HG03139 (cell line): ENCODE data around the gene XKR8.
A peak's percentile ranks its signal among the peaks of the same experiment; 100 is the strongest.

Experiments
- ATAC-seq: cut with Tn5 transposase; IDR thresholded peaks from one replicate; pipeline ENCODE4 v1.9.1; 2021; ENCODE audit not compliant: unreplicated experiment

The XKR8 gene, protein sequence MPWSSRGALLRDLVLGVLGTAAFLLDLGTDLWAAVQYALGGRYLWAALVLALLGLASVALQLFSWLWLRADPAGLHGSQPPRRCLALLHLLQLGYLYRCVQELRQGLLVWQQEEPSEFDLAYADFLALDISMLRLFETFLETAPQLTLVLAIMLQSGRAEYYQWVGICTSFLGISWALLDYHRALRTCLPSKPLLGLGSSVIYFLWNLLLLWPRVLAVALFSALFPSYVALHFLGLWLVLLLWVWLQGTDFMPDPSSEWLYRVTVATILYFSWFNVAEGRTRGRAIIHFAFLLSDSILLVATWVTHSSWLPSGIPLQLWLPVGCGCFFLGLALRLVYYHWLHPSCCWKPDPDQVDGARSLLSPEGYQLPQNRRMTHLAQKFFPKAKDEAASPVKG

DNA sequence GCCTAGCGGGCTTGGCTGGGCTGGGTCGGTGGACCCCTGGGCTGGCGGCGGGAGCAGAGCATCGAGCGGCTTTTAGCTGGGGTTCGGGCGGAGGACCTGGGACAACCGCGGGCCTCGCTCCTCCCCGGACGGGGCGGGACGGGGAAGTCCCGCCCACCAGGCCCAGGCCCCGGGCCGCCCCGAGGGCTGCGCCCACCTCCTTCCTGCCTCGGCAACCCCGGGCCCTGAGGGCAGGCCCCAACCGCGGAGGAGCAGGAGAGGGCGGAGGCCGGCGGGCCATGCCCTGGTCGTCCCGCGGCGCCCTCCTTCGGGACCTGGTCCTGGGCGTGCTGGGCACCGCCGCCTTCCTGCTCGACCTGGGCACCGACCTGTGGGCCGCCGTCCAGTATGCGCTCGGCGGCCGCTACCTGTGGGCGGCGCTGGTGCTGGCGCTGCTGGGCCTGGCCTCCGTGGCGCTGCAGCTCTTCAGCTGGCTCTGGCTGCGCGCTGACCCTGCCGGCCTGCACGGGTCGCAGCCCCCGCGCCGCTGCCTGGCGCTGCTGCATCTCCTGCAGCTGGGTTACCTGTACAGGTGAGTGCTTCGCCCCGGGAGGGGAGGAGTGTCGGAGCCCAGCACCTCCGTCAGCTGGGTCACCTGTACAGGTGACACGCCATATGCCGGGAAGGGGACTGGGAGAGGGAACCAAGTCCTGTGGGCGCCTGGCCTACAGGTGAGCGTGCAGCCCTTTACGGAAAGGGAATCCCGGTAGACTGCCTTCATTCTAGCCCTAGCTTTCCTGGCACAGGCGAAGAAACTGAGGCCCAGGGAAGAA is at the start of gene XKR8:
XKR8 (plus strand) TSS at position 182 of the 812 bp plus-strand sequence; CDS start at position 279, 97 bp downstream.
- ATAC-seq: peak; percentile 80

DNA sequence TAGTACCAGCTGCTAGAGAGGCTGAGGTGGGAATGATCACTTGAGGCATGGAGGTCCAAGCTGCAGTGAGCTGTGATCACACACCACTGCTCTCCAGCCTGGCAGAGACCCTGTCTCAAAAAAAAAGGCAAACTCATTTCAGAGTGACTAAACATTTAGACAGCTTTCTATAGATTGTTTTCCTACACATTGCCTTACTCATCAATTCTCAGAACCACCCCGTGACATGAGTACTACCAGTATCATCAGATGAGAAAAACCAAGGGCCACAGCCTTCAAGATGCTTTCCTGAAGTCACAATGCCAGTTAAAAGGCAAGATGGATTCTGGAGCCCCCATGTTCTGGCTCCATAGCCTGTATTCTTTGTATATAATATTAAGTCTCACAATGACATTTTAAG is 47.3 kb upstream of the XKR8 start:
- ATAC-seq: no peak

DNA sequence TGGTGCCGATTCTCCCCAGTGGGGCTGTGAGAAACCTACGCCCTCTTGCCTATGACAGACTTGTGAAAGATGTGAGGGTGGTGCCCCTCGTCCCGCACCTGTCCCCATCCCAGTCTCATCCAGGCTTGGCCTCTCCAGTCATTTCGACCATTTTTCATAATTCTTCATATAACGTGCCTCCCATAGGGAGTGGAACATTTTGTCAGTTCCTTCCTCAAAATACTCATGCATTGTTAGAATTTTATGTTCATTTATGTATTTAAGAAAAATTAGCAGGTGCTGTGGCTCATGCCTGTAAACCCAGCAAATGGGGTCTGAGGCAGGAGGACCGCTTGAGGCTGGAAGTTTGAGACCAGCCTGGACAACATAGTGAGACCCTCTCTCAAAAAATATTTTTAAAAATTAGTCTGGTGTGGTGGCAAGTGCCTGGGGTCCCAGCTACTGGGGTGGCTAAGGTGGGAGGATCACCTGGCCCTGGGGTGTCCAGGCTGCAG is 44.6 kb upstream of the XKR8 start:
- ATAC-seq: no peak

DNA sequence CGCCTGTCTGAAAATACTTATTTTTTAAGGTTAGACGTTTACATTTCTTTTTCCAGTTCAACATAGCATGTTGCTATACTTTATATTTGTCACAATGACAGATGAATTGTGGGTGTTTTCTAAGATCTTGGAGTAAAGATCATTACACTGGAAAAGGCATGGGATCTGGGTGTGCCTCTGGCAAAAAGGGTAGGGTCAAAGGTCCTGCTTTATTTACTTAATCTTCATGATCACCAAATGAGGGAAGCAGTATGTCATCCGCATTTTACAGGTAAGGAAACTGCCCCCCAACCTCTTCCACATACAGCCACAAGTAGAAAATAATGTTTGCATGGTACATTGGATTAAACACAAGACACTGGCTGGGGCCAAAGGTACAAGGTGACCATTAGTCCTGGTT is 37.5 kb upstream of the XKR8 start:
- no peak for ATAC-seq

DNA sequence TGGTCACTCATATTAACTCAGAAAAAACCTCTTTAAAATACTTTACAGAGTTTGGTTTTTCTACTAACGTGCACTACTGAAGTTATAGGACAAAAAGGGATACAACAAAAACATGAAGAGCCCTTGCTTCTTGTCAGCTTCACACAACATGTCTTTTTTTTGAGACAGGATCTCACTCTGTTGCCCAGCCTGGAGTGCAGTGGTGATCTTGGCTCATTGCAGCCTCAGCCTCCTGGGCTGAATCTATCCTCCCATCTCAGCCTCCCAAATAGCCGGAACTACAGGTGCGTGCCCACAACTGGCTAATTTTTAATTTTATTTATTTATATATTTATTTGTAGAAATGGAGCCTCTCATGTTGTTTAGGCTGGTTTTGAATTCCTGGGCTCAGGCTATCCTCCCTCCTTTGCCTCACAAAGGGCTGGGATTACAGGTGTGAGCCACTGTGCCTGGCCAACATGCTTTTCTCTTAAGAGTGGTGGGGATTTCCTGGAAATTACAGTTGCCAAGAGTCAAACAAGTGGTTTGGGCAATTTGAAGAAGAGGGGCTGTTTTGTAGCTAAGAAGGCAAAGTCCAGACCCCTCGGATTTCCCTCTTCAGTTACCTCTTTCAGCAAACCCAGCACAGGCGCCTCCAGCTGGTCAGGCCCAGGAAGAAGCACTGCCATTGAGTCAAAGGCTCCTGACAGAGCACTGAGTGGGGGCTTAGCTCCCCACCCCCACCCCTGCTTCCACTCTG is 31.4 kb upstream of the XKR8 start:
- no peak for ATAC-seq

DNA sequence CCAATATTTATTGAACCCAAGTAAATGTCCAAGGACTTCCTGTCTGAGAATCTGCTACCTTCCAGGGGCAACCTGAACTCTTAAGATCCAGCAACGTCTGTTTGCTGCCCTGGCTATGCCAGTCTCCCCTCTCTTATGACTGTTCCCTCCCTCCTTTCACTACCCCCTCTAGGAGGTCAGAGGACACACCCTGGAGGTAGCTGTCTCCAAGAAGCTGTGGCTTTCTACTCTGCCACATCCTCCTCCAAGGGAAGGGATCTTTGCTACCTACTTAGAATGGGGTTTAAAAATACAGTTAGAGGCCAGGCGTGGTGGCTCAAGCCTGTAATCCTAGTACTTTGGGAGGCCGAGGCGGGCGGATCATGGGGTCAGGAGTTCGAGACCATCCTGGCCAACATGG is 28.6 kb upstream of the XKR8 start:
- ATAC-seq: no peak

DNA sequence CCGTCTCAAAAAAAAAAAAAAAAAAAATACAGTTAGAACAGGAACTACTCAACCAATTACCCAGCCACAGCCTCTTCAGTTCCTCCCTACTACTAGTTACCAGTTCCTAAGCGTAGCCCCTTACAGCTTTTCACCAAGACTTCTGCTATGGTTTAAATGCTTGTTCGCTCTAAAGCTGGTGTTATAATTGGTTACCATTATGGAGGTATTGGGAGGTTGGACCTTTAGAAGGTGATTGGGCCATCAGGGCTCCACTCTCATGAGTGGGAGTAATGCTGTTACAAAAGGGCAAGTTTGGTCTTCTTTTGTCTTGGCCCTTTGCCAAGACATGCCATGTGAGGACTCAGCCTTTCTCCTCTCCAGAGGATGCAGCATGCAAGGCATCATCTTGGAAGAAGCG is 28.0 kb upstream of the XKR8 start:
- ATAC-seq: no peak

DNA sequence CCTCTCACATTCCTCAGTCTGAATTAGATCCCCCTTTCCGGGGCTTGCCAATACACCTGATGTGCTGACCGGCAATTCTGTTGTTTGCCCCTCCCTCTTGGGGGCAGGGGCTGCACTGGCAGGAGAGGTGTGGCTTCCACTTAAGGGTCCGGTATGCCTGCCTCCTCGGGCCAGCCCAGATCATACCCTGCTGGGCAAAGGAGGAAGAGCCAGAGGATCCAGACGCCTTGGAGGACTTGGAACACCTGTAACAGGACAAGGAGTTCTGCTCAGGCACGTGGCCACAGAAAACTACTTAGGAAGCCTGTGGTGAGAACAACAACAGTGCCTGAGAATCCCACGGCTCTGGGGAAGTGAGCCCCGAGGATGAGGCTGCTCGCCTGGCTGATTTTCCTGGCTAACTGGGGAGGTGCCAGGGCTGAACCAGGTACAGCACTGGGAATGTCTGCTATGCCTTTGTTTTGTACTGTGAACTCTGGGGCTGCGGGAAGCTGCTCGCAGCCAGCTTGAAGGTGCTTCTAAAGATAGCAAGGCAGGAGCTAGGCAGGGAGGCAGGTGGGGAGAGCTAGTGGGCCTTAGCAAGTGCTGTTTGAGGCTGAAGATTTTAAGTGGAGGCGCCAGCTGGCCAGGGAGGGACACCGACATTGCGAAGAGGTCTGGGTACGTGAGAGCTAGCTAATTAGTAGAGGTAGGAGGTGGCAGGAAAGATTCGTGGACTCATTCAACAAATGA is 24.8 kb upstream of the XKR8 start, which contains the start of gene SMPDL3B:
SMPDL3B (plus strand) TSS at position 183 of the 732 bp plus-strand sequence; CDS start at position 367, 184 bp downstream.
- no peak for ATAC-seq

DNA sequence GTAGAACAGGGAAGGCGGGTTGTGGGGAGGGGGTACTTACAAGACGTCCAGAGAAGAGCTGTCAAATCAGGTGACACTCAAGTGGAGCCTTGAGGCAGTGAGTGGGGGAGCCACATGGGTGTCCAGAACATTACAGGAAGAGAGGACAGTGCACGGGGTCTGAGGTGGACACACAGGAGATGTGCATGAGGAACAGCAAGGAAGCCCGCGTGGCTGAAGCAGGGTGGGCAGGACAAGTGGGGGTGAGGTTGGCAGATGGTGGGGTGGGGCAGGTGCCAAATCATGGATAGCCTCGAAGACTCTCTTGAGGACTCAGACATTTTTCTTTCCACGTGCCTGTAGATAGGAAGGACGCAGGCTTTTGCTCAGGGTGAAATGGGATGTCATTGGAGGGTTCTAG is 24.1 kb upstream of the XKR8 start:
- ATAC-seq: no peak

DNA sequence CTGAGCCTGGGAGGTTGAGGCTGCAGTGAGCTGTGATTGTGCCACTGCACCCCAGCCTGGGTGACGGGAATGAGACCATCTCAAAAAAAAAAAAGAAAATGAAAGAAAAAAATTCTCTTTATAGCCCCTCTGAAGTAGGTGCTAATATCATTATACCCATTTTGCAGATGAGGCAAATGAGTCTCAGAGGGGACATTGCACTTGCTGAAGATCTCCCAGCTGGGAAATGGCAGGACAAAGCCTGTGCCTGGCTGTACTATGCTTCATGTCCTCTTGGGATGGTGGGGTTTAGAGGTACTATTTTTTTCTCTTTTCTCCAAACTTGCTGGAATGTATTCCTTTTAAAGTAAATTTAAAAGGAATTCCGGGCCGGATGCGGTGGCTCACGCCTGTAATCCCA is 23.4 kb upstream of the XKR8 start:
- no peak for ATAC-seq

DNA sequence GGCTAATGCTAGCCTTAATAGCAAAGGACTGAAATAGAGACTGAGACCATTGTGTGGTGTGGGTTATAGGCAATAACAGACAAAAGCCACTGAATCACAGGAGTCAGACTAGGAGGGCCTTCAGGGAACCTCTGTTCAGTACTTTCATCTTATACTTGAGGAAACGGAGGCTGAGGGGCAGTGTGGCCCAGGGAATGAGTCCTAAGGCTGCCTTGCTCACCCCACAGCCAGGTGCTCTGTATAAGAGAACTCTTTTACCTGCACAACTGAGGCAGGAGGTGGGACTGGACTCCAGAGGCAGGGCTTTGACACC is 22.3 kb upstream of the XKR8 start:
- ATAC-seq: no peak

DNA sequence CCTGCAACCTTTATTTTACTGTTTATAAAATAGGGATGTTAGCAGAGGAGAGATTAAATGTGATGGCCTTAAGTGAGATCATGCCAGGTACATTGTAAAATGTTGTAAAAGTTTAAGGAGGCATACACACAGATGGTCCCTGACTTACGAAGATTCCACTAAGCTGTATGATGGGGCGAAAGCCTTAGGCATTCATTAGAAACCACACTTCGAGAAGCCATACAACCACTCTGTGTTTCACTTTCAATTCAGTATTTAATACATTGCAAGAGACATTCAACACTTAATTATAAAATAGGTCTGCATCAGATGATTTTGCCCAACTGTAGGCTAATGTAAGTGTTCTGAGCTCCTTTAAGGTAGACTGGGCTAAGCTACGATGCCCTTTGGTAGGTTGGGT is 21.3 kb upstream of the XKR8 start:
- ATAC-seq: no peak

DNA sequence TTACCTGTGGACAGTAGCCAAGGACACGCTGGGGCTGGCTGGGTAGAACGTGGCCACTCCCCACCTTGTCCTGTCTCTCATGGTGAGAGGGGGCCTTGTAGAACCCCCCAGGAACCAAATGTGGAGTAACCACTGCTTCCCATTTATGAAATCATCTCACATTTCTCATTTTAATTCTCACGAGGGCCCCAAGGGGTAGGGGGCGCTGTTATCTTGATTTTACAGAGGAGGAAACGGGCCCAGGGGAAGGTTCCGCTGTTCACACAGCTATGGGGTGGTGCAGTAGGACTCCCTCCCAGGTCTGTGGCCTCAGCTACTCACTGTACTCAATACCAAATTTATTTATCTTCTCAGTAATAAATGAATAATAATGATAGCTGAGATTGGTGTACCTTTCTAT is 19.5 kb upstream of the XKR8 start:
- no peak for ATAC-seq

DNA sequence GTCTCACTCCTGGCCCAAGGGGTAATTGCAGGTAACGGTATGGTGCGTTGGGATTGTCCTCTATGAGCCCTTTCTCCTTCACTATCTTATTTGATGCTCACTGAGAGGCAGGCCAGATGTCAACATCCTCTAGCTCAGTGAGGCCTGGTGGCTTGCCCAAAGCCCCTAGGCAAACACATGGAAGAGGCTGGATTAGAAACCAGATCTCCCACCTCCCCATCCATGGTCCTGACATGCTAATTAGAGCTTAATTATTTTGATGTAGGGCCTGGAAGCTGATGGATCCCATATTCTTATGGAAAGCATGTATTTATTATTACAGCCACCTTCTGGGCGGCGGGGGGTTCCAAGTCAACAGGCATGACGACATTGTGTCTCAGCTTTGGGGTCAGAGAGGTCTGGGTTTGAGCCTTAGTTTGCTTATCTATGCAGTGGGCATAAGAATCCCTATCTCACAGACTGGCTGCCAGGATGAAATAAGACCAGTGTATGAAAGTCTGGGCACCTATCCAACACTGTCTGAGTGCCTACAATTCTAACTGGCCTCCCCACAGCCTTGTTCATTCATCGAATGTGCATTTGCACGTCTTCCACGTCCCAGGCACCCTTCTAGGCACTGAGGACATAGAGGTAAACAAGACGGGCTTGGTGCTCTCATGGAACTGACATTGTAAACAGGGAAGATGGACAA is 18.8 kb upstream of the XKR8 start:
- no peak for ATAC-seq

DNA sequence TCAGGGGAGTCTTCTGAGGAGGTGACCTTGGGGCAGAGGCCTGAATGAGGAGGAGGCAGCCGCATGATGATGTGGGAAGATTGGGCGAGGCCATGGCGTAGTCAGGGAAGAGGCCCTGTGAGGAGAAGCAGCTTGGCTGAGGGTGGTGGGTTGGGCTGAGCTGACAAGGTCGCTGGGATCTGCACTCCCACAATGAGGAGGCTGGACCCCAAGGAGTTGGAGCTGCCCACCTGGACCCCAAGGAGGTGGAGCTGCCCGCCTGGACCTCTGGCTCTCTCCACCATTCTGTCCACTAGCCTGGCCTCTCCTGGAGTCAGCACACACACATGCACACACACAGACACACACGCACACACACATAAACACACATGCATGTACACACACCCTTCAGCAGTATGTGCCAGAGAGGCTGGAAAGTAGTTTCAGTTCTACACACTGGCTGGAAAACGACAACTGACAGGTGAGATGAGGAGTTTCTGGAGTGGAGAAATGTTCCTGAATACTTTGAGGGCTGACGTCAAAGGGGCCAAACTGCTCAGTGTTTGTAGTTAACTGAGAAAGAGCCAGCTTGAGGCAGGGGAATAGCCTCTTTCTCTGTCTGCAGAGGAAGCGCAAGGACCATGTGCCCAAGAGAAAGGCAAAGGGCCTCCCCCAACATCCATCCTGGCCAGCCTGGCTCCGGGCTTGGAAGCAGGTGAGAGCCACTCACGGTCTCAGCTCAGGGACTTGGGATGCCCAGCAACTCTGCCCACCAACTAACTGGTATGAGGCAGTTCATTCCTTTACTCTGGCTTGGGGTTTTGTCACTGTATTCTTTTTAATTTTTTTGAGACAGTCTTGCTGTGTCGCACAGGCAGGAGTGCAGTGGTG is 17.9 kb upstream of the XKR8 start:
- no peak for ATAC-seq

DNA sequence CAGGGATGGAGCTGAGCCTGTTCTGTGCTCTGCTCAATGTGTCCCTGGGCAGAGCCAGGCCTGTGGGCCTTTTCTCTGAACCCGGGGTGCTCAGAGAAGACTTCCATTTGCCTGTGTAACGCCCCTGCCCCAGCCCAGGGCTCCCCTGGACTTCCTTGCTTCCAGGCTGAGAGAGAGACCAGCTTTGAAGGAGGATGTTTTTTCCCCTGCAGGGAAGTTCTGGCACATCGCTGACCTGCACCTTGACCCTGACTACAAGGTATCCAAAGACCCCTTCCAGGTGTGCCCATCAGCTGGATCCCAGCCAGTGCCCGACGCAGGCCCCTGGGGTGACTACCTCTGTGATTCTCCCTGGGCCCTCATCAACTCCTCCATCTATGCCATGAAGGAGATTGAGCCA is 14.8 kb upstream of the XKR8 start:
- no peak for ATAC-seq

DNA sequence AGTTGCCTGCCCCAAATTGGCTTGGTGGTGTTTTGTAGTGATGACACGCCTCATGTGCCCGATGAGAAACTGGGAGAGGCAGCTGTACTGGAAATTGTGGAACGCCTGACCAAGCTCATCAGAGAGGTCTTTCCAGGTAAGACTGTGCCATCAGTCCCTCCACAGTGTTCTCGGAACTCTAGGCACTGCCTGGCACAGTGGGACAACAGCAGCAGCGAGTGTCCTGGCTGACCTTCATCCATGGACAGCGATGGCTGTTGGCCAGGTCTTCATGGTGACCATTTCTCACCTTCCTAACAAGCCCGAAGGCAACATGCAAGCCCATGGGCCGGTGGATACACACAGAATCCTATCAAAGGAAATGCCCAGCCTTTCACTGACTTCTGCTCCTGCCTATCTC is 10.7 kb upstream of the XKR8 start:
- no peak for ATAC-seq

DNA sequence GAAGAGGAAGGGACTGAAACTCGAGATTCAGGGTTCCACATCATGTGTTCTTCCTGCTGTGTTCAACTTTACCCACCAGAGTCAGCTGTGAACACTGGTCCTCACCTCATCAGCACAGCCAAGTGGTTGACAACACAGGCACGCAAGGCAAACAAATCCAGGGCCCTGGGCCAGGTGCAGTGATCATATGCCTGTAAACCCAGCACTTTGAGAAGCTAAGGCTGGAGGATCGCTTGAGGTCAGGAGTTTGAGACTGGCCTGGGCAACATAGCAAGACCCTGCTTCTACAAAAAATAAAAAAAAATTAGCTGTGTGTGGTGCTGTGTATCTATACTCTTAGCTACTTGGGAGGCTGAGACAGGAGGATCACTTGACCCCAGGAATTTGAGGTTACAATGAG is 8.4 kb upstream of the XKR8 start:
- ATAC-seq: no peak

DNA sequence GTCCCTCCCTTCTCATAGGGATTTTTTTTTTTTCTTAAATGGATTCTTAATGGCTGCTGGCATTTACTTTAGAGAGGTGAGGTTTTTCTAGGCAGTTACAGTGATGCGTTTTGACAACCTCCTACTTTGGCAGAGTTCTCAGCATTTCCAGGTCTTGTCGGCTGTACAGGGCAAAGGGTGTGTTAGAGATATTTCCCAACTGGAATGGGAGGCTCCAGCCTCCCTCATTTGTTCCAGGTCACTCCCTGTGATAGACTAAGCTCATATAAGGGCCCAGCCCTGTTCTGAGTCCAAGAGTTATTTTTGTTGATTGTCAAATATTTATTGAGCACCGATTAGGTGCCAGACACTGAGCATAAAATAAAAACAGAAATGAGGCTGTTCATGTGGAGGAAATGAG is 7.6 kb upstream of the XKR8 start:
- no peak for ATAC-seq
